NCI-H2107 treated with DMSO at 0.1 percent for 48 hours (cell line): ENCODE data around the gene SEC22C.

Experiments
- DNase-seq: peaks from one replicate; lab custom pipeline; 2025; ENCODE audit not compliant: unreplicated experiment; lab: John Stamatoyannopoulos, UW

SEC22C gene

GRCh38 chr3:42500909-42501308 is 80.9 kb downstream of the SEC22C start:
- DNase-seq = no peak

DNA sequence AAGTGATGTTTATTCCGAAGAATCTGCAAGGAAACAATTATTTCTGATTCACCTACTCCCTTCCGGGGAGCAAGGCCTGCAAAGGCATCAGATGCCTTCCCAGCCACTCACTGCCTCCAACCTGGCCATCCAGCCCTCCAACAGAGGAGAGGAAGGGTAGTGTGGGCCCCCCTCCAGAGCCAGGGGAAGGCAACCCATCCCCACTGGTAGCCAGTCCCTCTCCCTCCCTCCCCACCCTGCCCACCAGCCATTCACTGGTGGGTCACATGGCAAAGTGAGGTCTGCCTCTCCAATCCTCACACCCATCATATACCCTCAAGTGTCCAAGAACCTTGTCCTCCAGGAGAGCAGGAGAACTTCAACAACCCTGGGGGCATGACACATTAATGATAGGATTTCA is 81.7 kb downstream of the SEC22C start:
- DNase-seq = no peak

DNA sequence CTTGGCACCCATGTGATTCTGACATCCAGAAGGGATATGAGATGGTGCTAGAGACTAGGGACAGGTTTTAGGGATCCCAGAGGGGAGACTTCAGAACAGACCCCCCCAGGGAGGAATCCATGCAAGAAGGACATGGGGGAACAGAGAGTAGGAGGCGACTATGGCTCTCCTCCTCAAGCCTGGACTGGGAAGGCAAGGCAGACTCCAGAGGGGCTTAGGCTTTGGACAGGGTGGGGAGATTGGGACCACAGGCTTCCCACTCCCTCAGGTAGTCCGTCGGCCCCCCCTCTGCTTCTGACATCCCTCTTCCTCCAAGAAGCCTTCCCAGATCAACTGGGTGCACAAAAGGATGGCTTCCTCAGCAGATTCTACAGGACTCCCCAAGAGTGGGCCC is 82.3 kb downstream of the SEC22C start:
- DNase-seq = no peak

GRCh38 chr3:42498791-42499477 is 82.8 kb downstream of the SEC22C start:
- no peak for DNase-seq

- DNase-seq = no peak
Measured at GRCh38 chr3:42498034-42498433, 83.7 kb downstream of the SEC22C start.
